Measurements from ENCODE around the gene ZDHHC6.
A peak's percentile ranks its signal among the peaks of the same experiment; 100 is the strongest.

Gene ZDHHC6

DNA sequence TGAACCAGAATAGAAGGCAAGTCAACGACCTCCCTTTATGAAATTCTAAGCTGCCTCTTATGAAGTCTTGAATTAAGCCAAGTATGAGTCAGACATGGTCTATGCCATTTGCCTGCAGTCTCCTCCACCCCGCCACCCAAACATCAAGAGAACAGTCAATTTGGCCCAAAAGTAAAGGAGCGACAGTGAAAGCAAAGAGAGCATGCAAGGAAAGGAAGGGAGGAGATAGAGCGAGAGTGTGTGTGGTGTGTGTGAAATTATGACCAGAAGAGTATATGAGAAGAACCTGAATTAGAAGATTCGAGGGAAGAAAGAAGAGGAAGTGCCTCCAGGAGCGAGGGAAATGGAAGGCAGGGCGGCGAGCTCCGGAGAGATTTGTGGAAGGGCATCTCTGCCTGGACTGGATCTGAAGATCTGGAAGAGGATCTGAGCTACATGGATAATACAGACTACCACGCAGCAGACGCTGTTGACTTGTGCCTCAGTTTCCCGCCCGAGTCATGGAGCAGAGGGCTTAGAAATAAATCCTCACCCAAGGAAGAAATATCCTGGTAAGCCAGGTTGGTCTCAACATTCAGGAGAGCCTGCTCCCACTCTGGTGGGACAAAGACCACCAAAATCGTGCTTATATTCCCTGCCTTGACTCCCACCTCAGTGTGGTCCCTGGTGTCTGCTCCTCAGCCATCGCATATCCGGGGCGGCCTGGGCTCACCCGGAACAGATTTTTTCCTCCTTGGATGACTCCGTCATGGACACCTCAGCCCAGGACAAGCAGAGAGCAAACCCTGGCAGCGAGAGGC is 459 bp downstream of the ZDHHC6 start:
- peak; percentile 43 for DNase-seq (ENCODE audit: low read depth)
- H3K4me3 ChIP-seq (ENCODE audit: low read length), result peak overlapping the region; percentile 97
- TF ChIP-seq, protein P1, sequence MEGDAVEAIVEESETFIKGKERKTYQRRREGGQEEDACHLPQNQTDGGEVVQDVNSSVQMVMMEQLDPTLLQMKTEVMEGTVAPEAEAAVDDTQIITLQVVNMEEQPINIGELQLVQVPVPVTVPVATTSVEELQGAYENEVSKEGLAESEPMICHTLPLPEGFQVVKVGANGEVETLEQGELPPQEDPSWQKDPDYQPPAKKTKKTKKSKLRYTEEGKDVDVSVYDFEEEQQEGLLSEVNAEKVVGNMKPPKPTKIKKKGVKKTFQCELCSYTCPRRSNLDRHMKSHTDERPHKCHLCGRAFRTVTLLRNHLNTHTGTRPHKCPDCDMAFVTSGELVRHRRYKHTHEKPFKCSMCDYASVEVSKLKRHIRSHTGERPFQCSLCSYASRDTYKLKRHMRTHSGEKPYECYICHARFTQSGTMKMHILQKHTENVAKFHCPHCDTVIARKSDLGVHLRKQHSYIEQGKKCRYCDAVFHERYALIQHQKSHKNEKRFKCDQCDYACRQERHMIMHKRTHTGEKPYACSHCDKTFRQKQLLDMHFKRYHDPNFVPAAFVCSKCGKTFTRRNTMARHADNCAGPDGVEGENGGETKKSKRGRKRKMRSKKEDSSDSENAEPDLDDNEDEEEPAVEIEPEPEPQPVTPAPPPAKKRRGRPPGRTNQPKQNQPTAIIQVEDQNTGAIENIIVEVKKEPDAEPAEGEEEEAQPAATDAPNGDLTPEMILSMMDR (IDR thresholded peaks at IDR 0.05; ENCODE audit: insufficient read depth, low read depth, low read length, missing control alignments), result no peak

DNA sequence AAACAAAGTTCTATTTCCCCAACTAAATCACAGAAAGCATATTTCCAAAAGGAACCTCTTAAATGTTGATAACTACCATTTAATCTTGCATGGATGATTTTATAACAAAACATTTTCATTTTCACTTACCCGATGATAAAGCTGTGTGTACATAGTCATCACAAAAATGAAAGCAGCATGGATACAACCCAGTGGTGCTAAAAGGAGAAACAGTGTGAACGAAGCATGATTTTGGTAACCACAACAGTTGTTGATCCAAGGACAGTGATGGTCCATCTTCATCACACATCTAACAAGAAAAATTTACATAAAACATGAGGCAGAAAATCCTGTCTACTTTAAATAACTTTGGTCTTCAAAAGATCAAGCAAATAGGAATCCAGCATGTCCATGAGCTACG is 4.7 kb downstream of the ZDHHC6 start:
- TF ChIP-seq, protein P1 (IDR thresholded peaks at IDR 0.05; ENCODE audit: insufficient read depth, low read depth, low read length, missing control alignments), result no peak
- DNase-seq (ENCODE audit: low read depth), result no peak
- H3K4me3 ChIP-seq (ENCODE audit: low read length), result no peak overlapping the region

DNA sequence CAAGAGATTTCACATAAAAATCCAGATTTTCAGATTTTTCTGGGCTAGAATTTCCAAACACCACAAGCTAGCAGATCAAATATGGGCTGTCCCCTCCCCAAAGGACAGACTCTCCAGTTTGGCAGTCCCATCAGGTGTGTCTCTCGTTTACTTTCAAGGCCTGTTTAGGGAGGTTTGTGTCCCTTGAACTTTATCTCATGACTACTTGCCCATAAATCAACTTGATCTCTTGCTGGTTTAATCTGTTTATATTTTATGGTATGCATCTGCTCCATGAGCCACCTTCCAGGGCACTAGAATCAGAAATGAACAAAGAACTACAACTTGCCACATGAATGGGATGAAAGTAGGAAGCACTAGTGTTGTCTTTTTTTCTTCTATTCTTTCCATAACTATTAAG is 5.2 kb downstream of the ZDHHC6 start:
- DNase-seq (ENCODE audit: low read depth), result no peak
- TF ChIP-seq, protein P1 (IDR thresholded peaks at IDR 0.05; ENCODE audit: insufficient read depth, low read depth, low read length, missing control alignments), result no peak
- no peak overlapping the region for H3K4me3 ChIP-seq (ENCODE audit: low read length)

DNA sequence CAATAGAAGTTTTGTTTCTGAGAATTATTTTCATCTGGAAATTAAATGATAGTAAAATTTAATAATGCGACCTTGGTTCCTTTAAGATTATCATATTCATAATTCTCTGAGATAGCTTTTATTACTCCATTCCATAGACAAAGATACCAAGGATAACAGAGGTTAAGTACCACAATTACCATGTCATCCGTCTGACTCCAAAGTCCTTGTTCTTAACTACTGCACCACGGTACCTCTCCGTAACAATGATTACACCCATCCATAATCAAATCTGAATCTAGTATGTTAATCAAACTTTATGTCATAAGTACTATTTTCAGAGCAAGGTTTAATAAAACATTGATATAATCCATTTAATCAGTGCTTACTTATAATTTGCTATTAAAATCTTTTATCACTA is 8.4 kb downstream of the ZDHHC6 start:
- no peak overlapping the region for H3K4me3 ChIP-seq (ENCODE audit: low read length)
- TF ChIP-seq, protein P1 (IDR thresholded peaks at IDR 0.05; ENCODE audit: insufficient read depth, low read depth, low read length, missing control alignments), result no peak
- no peak for DNase-seq (ENCODE audit: low read depth)

DNA sequence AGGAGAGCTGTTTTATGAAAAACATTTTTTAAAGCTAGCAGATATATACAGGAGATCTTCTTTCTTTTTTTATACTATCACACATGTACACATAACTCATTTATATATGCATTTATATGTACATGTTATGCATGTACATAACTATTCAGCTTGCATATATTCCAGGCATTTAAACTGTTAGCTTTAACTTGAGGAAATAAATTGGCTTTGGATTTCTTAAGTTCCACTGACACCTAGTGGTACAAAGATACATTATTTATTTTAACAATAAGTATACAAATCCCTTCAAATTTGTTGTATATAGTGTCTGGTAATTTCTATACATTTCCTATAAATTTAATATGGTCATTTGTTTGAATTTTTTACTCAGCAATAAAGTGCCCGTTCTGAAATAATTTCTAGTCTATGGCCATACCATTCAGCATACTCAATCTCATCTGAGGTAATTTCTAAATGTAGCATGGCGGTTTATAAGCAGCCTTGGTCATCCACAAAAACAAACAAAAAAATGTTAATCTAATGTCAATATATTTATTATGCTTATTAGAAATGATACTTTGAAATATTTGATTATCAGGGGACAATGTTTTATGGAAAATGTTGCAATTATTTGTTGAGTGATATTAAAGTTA is 11.6 kb downstream of the ZDHHC6 start:
- H3K4me3 ChIP-seq (ENCODE audit: low read length), result no peak overlapping the region
- peak; percentile 52 for DNase-seq (ENCODE audit: low read depth)
- TF ChIP-seq, protein P1 (IDR thresholded peaks at IDR 0.05; ENCODE audit: insufficient read depth, low read depth, low read length, missing control alignments), result peak; percentile 21

DNA sequence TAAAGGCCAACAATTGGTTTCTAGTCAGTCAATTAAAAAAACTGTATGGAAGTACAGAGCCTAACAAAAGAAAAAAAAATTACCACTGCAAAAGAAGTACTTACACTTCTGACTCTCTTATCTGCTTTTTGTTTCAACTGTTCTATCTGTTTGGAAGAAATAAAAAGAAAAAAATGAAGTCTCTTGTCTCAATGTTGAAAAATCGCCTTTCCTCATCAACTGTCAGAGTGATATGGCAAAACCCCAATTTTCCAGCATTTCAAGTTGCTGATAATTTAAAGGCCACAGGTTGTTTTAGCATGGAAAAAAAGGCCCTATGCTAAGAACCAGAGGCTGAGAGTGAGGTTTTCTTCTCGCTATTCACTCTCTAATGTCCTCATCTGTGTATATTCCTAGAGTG is 13.6 kb downstream of the ZDHHC6 start:
- DNase-seq (ENCODE audit: low read depth), result no peak
- H3K4me3 ChIP-seq (ENCODE audit: low read length), result no peak overlapping the region
- TF ChIP-seq, protein P1 (IDR thresholded peaks at IDR 0.05; ENCODE audit: insufficient read depth, low read depth, low read length, missing control alignments), result no peak

Data from epithelial cell of esophagus (primary cell).